Common myeloid progenitor, CD34-positive (primary cell): ENCODE measurements around the gene CFAP54.
"Not testable (repeated sequence)": the region's sequence is repeated elsewhere in the genome, so short reads cannot be mapped to it uniquely, and the experiment has no call there.

Experiments
- CTCF ChIA-PET: fragments of 350-600 bp; sonication (Branson Sonifier 250); formaldehyde crosslinking; loops from one replicate; lab custom pipeline; 2021; ENCODE audit warnings: antibody characterized with exemption; lab: Charles Lee
- POLR2A ChIA-PET: fragments of 350-600 bp; sonication (Branson Sonifier 250); formaldehyde crosslinking; loops from one replicate; lab custom pipeline; 2021; ENCODE audit warnings: antibody characterized with exemption; lab: Charles Lee
- DNase-seq, 3 donors: peaks; one replicate each; pipeline versions ENCODE4 v3.0.0 to v3.0.0-alpha.2; 2013
- H3K27ac ChIP-seq, 2 experiments: 1 replicate in 1 of 2; 2 replicates in 1 of 2; pipeline ENCODE4 v1.7.0; 2013; ENCODE audit warnings: inconsistent platforms in 2 of 2, low read length in 2 of 2, mild to moderate bottlenecking in 2 of 2, low read depth in 1 of 2, moderate library complexity in 1 of 2; ENCODE audit not compliant: severe bottlenecking in 2 of 2, insufficient read depth in 1 of 2, poor library complexity in 1 of 2
- H3K27me3 ChIP-seq, 5 experiments: replicated peaks in 2 of 5; 1 replicate in 3 of 5; 2 replicates in 2 of 5; pipeline versions ENCODE4 v1.6.1 to v1.7.0; 2013; ENCODE audit warnings: low read length in 4 of 5, mild to moderate bottlenecking in 2 of 5, moderate library complexity in 2 of 5, inconsistent platforms in 1 of 5; ENCODE audit not compliant: insufficient read depth in 5 of 5, control insufficient read depth in 4 of 5
- H3K36me3 ChIP-seq, 4 experiments: 1 replicate in 2 of 4; 2 replicates in 2 of 4; pipeline versions ENCODE4 v1.6.1 to v1.7.0; 2013; ENCODE audit warnings: low read length in 3 of 4, control low read depth in 1 of 4, mild to moderate bottlenecking in 1 of 4; ENCODE audit not compliant: control insufficient read depth in 4 of 4, insufficient read depth in 4 of 4
- H3K4me1 ChIP-seq, 4 experiments: 1 replicate in 3 of 4; 2 replicates in 1 of 4; pipeline versions ENCODE4 v1.6.1 to v1.7.1; 2013; ENCODE audit warnings: low read length in 3 of 4, mild to moderate bottlenecking in 3 of 4, control low read depth in 1 of 4, inconsistent platforms in 1 of 4, moderate library complexity in 1 of 4; ENCODE audit not compliant: control insufficient read depth in 4 of 4, insufficient read depth in 4 of 4; ENCODE audit errors: control extremely low read depth in 1 of 4
- H3K4me3 ChIP-seq, 7 experiments: 1 replicate in 4 of 7; 2 replicates in 3 of 7; pipeline versions ENCODE4 v1.5.1 to v1.7.0; 2013; ENCODE audit warnings: mild to moderate bottlenecking in 7 of 7, low read length in 6 of 7, moderate library complexity in 6 of 7, inconsistent platforms in 2 of 7, low read depth in 2 of 7, control low read depth in 1 of 7; ENCODE audit not compliant: insufficient read depth in 4 of 7, control insufficient read depth in 1 of 7; ENCODE audit errors: extremely low read depth in 1 of 7
- H3K9me3 ChIP-seq, 5 experiments: 1 replicate in 4 of 5; 2 replicates in 1 of 5; pipeline versions ENCODE4 v1.6.1 to v1.7.1; 2013; ENCODE audit warnings: low read length in 4 of 5, mild to moderate bottlenecking in 2 of 5, inconsistent platforms in 1 of 5, low read depth in 1 of 5, moderate library complexity in 1 of 5; ENCODE audit not compliant: control insufficient read depth in 4 of 5, insufficient read depth in 2 of 5; ENCODE audit errors: control extremely low read depth in 1 of 5
- WGBS: methylation state at CpG from one replicate; pipeline ENCODE4 v1.1.5; 2013; ENCODE audit not compliant: insufficient coverage; 5-methylcytosine and 5-hydroxymethylcytosine counted together

The CFAP54 gene

GRCh38 chr12:96604374-96604773 is 115.0 kb downstream of the CFAP54 start:
- H3K36me3 ChIP-seq, H3K9me3 ChIP-seq, H3K4me3 ChIP-seq, POLR2A ChIA-PET, DNase-seq, H3K27ac ChIP-seq, H3K27me3 ChIP-seq, CTCF ChIA-PET, H3K4me1 ChIP-seq: not testable (repeated sequence)
- 93% methylated on average over 3 of the region's 3 CpGs for WGBS

- Histone ChIP-seq H3K4me3 (no peak overlapping the region), H3K9me3 (peaks cover 0 to 3% (median 0%) of the 10 kb centered on the region in 5 experiments), H3K36me3 (no peaks in the 10 kb centered on the region), H3K27ac (no peak overlapping the region), H3K4me1 (no peaks in the 10 kb centered on the region), H3K27me3 (peaks cover 0 to 2% (median 0%) of the 10 kb centered on the region in 5 experiments)
- WGBS, result 82% methylated on average over 1 of the region's 2 CpGs
- DNase-seq, result no peak
- CTCF ChIA-PET, result no interaction called here
- POLR2A ChIA-PET, result no interaction called here
Measured at GRCh38 chr12:96605684-96606083, 116.3 kb downstream of the CFAP54 start.

- H3K27me3 ChIP-seq, result peaks cover 0 to 2% (median 0%) of the 10 kb centered on the region in 5 experiments
- H3K4me1 ChIP-seq, result no peaks in the 10 kb centered on the region
- no peak overlapping the region for H3K27ac ChIP-seq
- peaks cover 0 to 3% (median 0%) of the 10 kb centered on the region in 5 experiments for H3K9me3 ChIP-seq
- no peak overlapping the region for H3K4me3 ChIP-seq
- CTCF ChIA-PET, result interaction anchor here (0.8 kb wide), 1 partner anchor 20 kb away, joined by 3 read pairs; no protein-coding TSS in a partner anchor
- no peak for DNase-seq
- WGBS, result 64% methylated on average over 1 of the region's 3 CpGs
- no peaks in the 10 kb centered on the region for H3K36me3 ChIP-seq
- POLR2A ChIA-PET, result no interaction called here
Measured at GRCh38 chr12:96606134-96606533, 116.8 kb downstream of the CFAP54 start.

DNA sequence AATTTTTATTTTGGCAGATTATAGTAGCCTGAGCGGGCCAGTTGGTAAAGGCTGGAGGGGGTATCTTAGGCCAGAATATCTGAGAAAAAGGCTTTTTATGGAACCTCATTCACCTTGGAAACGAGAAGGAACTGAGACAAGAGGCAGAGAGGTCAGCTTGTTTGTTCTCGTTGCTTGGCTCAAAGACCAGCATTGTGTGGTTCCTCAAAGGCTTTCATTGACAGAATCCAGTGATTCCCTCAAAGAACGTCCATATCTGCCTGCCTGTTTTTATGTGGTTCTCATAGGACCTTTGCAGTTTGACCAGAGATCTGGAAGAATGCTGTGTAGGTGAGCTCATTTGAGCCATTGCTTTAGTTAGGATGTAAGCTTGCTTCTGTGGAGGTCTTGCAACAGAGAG is 117.3 kb downstream of the CFAP54 start:
- H3K4me1 ChIP-seq, result no peaks in the 10 kb centered on the region
- 84% methylated on average over 4 of the region's 4 CpGs for WGBS
- POLR2A ChIA-PET, result no interaction called here
- no peak overlapping the region for H3K4me3 ChIP-seq
- CTCF ChIA-PET, result interaction anchor here (0.8 kb wide), 1 partner anchor 20 kb away, joined by 3 read pairs; no protein-coding TSS in a partner anchor
- DNase-seq, result no peak
- no peak overlapping the region for H3K27ac ChIP-seq
- no peaks in the 10 kb centered on the region for H3K36me3 ChIP-seq
- peaks cover 0 to 2% (median 0%) of the 10 kb centered on the region in 5 experiments for H3K27me3 ChIP-seq
- H3K9me3 ChIP-seq, result peaks cover 0 to 3% (median 0%) of the 10 kb centered on the region in 5 experiments

DNA sequence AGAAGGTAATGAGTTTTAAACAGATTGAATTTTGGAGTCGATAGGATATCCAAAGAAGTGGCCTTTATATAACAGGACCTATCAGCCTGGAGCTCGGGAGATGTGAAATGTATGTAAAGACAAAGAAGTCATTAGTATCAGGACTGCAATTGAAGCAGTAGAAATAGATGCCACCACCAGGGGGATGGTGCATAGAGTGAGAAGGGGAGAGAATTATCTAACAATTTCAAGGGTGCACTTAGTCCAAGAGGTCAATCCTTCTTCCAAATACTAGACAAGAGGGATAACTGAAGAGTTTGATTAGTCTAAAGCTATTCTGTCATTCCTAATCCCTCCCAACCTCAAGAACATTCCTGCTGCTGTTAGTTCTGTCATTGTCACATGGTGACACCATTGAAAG is 127.8 kb downstream of the CFAP54 start:
- H3K27me3 ChIP-seq, result no peaks in the 10 kb centered on the region
- no peak overlapping the region for H3K27ac ChIP-seq
- H3K4me3 ChIP-seq, result no peak overlapping the region
- CTCF ChIA-PET, result no interaction called here
- H3K4me1 ChIP-seq, result no peaks in the 10 kb centered on the region
- WGBS, result 100% methylated on average over 2 of the region's 2 CpGs
- no peaks in the 10 kb centered on the region for H3K36me3 ChIP-seq
- H3K9me3 ChIP-seq, result no peaks in the 10 kb centered on the region
- POLR2A ChIA-PET, result no interaction called here
- DNase-seq, result no peak

- Histone ChIP-seq H3K4me3 (no peak overlapping the region), H3K36me3 (no peaks in the 10 kb centered on the region), H3K4me1 (no peaks in the 10 kb centered on the region), H3K27ac (no peak overlapping the region), H3K27me3 (peaks cover 0 to under 1% (median 0%) of the 10 kb centered on the region in 5 experiments), H3K9me3 (no peaks in the 10 kb centered on the region)
- CTCF ChIA-PET, result no interaction called here
- DNase-seq, result no peak
- POLR2A ChIA-PET, result no interaction called here
Measured at GRCh38 chr12:96623155-96623554, 133.8 kb downstream of the CFAP54 start.

DNA sequence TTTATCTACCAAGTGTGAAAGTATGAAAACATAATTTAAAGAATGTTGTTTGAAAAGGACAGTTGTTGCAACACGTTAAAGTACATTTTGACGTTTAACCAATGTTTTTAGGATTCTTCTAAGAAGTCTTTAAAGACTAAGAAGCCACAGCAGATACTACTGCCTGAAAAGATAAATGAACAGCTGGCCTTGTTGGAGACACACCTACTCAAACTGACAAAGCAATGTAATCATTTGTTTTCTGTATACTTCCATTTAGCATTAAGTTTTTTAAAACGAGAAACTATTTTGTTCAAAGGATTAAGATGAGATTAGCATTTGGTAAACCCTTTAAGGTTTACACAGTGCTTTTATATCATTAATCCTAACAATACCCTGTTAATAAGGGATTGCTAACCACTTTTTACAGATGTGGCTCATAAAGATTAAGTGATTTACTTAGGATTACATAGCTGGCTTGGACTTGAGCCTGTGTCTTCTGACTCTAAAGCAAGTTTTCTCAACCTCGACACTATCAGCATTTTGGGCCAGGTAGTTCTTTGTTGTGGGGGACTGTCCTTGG is 134.4 kb downstream of the CFAP54 start:
- H3K36me3 ChIP-seq, result no peaks in the 10 kb centered on the region
- H3K4me1 ChIP-seq, result no peaks in the 10 kb centered on the region
- no peak overlapping the region for H3K27ac ChIP-seq
- ChIA-PET CTCF (no interaction called here), POLR2A (no interaction called here)
- 100% methylated on average over 2 of the region's 4 CpGs for WGBS
- no peak overlapping the region for H3K4me3 ChIP-seq
- H3K27me3 ChIP-seq, result peaks cover 0 to 2% (median 0%) of the 10 kb centered on the region in 5 experiments
- no peak for DNase-seq
- H3K9me3 ChIP-seq, result no peaks in the 10 kb centered on the region
